ENCODE results near the gene VPS54. TPM values are rescaled to one million over a fixed set of nuclear protein-coding genes. Genes with fewer than 3 reads are reported as not detected.

VPS54 gene, protein sequence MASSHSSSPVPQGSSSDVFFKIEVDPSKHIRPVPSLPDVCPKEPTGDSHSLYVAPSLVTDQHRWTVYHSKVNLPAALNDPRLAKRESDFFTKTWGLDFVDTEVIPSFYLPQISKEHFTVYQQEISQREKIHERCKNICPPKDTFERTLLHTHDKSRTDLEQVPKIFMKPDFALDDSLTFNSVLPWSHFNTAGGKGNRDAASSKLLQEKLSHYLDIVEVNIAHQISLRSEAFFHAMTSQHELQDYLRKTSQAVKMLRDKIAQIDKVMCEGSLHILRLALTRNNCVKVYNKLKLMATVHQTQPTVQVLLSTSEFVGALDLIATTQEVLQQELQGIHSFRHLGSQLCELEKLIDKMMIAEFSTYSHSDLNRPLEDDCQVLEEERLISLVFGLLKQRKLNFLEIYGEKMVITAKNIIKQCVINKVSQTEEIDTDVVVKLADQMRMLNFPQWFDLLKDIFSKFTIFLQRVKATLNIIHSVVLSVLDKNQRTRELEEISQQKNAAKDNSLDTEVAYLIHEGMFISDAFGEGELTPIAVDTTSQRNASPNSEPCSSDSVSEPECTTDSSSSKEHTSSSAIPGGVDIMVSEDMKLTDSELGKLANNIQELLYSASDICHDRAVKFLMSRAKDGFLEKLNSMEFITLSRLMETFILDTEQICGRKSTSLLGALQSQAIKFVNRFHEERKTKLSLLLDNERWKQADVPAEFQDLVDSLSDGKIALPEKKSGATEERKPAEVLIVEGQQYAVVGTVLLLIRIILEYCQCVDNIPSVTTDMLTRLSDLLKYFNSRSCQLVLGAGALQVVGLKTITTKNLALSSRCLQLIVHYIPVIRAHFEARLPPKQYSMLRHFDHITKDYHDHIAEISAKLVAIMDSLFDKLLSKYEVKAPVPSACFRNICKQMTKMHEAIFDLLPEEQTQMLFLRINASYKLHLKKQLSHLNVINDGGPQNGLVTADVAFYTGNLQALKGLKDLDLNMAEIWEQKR
- total RNA-seq (2014; rRNA removed; shearing (Covaris generic)), result 9.8 TPM in 2 replicates
- 9.8 and 10.6 TPM in 2 replicates for polyA plus RNA-seq (2015; cell fraction: cytosol; rRNA removed)
- polyA plus RNA-seq (2015; cell fraction: nucleus; rRNA removed), result 11.1 and 13.4 TPM in 2 replicates

DNA sequence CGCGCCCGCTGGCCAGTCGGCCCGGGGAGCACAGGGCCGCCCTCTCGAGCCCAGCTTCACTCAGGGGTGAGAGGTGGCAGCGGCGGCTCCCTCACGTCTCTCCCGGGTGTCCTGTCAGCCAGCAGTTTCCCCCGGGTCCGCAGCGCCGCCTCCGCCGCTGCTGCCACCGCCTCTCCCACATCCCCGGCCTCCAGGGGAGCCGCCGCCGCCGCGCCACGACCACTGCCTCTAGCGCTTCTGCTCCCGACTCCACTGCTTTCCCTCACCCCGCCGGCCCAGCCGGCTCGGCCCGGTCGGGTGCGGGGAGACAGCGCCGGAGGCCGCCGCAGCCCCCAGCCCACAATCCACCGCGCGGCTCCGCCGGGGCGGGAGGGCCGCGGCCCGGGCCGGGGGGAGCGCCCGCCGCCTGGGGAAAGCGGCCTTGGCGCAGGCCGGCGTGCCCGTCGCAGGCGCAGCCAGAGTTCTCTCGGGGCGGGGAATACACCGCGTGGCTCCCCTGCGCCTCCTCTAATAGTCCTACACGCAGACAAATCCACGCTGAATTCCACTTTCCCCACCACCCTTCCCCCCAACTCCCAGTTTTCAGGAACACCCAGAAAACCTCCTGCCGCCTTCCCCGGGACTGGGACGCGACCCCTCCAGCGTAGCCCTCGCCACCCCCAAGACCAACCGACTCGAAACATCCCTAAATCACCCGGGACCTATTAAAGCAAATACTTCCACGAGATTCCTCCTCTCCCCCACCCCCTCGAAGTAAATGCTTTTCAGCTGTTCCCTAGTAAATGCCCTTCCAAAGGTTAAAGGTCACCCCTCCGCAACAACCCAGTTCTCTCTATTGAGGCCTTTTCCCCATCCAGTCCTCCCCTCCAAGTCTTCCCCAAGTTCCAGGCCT lies at the start of gene VPS54:
Gene VPS54 (minus strand): TSS at position 346 of the 892 bp plus-strand sequence. CDS start 35,429 bp downstream, outside the sequence.
- DNase-seq (ENCODE audit: low read depth), result peak; percentile 38

GRCh38 chr2:64067326-64067725 lies 48.1 kb upstream of the VPS54 start:
- DNase-seq (ENCODE audit: low read depth), result no peak

DNA sequence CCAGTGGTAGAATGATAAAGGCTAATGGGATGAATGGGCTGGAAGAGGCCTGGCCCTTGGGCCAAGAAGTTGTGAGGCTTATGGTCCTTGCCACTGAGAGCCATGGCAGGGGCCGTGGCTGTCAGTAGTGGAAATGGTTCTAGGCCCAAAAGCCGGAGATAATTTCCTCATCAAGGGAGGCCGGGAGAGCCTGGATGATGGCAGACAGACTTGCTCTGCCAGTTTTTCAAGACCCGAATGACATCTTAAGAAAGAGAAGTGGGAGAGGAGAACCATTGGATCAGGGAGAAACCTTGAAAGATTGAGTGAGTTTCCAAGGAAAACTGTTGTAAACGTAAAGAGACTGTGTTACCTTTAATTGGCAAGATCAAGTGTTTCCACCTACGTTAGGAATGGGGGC lies 46.3 kb upstream of the VPS54 start:
- DNase-seq (ENCODE audit: low read depth), result no peak

DNA sequence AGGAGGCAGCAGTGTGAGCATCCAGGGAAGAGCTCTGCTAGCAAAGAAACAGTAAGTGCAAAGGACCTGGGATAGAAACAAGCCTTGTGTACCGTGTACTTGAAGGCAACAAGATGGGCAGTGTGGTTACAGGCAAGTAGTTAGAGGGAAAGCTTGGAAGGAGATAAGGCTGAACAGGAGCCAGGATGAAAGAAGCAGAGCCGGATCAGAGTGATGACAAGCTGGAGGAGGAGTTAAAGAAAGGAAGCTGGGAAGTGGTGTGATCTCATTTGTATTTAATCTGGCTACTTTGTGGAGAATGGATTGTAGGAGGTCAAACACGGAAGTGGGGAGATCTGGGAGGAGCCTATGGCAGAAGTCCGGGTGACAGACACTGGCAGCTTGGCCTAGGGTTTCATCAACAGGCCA lies 44.7 kb upstream of the VPS54 start:
- DNase-seq (ENCODE audit: low read depth), result peak; percentile 58

- no peak for DNase-seq (ENCODE audit: low read depth)
Observed at GRCh38 chr2:64063454-64063853, 44.2 kb upstream of the VPS54 start.

DNA sequence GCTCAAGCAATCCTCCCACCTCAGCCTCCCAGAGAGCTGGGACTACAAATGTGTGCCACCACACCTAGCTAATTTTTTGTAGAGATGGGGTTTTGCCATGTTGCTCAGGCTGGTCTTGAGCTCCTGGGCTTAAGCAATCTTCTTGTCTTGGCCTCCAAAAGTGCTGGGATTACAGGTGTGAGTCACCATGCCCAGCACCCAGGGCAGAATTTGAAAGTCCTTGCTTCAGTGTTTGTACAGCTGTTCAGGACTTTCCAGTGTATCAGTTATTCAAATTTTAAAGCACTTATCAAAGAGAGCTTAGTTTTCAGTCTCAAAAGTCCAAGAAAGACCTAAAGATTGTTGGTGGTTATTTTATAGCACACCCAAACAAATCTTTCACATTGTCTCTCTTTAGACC lies 43.6 kb upstream of the VPS54 start:
- peak; percentile 72 for DNase-seq (ENCODE audit: low read depth)

DNA sequence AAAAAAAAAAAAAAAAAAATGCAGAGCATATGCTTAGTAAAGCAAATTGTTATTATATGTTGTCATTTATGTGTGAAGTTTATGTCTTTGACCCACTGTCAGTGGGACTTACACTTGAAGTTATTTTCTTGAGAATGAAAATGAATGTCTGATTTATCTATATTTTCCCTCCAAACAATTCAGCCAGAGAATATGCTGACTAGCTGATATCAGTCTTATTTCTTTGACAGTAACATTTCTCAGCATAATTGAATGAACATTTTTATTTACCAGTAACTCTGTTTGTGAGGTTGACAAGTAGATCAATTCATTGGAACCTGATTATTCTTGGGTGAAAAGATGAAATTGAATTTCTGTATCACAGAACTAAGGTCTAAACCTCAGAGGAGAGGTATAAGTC lies 40.0 kb upstream of the VPS54 start:
- no peak for DNase-seq (ENCODE audit: low read depth)

DNA sequence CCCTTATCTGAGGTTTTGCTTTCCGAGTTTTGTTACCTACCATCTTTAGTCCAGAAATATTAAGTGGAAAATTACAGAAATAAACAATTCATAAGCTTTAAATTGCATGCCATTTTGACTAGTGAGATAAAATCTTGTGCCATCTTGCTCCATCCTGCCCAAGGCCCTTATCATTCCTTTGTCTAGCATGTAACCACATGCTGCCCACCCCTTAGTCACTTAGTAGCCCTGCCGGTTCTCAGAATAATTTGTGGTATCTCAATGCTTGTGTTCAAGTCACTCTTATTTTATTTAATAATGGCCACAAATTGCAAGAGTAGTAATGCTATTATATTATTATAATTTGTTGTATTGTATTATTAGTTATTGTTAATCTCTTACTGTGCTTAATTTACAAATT lies 36.8 kb upstream of the VPS54 start:
- no peak for DNase-seq (ENCODE audit: low read depth)

GRCh38 chr2:64054161-64054915 lies 35.1 kb upstream of the VPS54 start:
- no peak for DNase-seq (ENCODE audit: low read depth)

- DNase-seq (ENCODE audit: low read depth), result peak; percentile 78
Observed at GRCh38 chr2:64052463-64053241, 33.4 kb upstream of the VPS54 start.

DNA sequence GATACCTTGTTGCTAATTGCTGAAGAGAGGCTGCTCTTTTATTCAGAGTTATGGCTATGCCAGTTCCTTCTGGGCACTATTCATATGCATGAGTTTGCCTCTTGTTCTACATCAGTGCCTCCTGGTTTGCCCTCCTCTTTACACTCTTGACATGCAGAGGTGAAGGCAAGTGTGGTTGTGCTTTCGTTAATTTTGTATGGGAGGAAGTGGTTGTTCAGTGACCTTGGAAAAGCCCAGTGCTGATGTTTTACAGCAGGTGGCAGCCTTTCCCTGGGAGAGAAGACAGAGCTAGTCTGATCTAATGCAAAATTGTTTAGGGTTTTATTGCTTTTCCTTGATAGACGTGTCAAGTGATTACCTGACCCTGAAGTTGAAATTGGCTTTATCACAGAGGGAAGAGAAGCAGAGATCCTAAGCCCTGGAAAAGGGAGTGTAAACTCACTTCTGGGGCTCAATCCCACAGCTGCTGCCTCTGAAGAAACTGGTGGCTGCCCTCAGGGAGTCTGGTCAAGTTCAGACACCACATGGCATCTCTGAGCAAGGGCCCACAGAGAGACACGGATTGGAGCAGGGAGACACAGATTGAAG lies 30.5 kb upstream of the VPS54 start:
- DNase-seq (ENCODE audit: low read depth), result peak; percentile 69

DNA sequence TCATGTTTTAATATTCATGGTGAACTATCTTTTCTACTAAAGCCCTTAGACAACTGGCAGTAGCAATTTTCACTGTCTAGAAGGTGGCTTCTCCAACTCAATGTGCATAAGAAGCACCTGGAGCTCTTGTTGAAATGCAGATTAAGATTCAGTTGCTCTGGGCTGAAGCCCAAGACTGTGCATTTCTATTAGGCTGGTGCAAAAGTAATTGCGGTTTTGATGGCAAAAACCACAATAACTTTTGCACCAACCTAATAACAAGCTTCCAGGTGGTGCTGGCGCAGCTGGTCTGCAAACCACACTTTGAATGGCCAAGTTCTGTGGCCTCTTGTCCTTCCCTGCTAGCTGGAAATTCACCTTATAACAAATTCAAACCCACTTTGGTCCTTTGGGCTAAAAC lies 26.7 kb upstream of the VPS54 start:
- DNase-seq (ENCODE audit: low read depth), result no peak

DNA sequence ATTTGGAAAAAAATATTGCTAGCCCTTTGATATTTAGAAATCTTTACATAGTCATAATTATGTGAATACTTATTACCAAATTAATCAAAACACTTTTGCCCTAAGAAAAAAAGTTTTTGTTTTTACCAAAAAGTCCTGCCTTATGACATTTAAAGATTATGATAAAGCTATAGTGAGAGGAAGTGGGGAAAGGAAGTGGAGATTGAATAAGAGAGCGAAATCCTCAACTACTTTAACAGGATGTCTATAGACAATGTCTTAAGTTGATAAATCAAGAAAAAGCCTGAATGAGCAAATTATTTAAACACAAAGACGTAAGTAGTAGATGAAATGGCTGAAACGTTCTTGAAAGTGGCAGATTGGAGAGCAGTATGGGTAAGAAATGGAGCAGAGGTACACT lies 20.9 kb upstream of the VPS54 start:
- no peak for DNase-seq (ENCODE audit: low read depth)

DNA sequence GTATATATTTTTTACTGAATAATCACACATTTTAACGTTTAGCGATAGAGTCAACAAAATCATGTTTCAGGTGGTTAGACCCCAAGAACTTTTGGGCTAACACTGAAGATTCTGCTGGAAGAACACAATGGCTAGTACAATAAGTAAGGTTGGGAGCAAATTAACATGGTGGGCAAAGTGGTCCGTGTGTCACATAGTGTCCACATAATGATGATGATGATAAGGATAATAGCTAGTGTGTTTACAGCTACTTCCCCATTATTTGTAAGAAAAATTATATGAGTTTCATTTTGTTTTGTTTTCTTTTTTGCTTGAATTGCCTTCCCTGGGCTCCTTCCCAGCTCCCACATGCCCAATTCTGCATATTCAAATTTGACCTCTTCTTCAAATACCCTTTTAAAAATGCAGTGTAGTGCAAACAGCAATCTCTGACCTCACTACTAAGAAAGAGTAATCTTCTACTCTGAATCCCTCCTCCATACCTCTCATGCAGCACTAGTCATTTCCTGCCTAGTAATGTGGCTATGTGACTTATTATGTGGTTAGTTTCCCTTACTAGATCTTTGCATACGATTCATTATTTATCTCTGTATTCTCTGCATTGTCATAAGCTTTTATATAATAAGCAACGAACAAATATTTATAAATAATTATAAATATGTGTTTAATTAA lies 16.9 kb upstream of the VPS54 start:
- DNase-seq (ENCODE audit: low read depth), result peak; percentile 86

GRCh38 chr2:64035072-64035942 lies 16.1 kb upstream of the VPS54 start:
- peak; percentile 27 for DNase-seq (ENCODE audit: low read depth)

DNA sequence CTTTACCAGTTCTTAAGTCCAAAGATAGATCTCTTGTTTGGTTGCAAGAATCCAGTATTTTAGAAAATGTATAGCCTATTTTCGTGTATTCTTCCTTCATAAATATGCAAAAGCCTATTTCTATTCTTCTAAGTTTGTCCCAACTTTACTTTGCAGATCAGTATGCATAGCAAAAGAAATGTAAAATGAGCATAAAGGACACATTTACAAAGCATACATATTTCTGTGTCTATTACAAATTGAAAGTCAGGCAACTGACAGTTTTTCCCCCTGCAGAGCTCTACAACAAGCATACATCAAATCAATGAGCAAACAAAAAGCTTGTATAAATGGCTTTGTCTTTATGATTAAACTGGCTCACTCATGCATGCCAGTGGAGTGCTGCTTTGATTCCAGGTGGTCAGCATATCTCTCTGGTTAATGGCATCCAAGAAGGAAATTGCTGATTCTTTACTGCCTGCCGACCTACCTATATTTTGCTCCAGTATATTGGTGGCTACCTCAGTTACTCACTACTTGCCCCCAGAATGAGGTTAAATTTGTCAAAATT lies 10.0 kb upstream of the VPS54 start:
- no peak for DNase-seq (ENCODE audit: low read depth)

GRCh38 chr2:64025741-64026140 lies 6.5 kb upstream of the VPS54 start:
- DNase-seq (ENCODE audit: low read depth), result no peak
